Fibroblast of lung (primary cell): ENCODE results near the gene CEP70.

Source experiments
- EZH2 ChIP-seq: IDR thresholded peaks from 2 replicates; pipeline ENCODE4 v1.5.1; 2012; ENCODE audit warnings: low read length, control low read depth, mild to moderate bottlenecking; ENCODE audit errors: missing control alignments
- TF ChIP-seq, protein P1 (sequence below), 2 donors: IDR thresholded peaks in 1 of 2; conservative IDR thresholded peaks in 1 of 2; 1 replicate in 1 of 2; 2 replicates in 1 of 2; pipeline ENCODE4 v1.5.1; 2011 to 2012; ENCODE audit warnings: low read length in 2 of 2, control low read depth in 1 of 2, inconsistent platforms in 1 of 2, low read depth in 1 of 2, mild to moderate bottlenecking in 1 of 2

DNA sequence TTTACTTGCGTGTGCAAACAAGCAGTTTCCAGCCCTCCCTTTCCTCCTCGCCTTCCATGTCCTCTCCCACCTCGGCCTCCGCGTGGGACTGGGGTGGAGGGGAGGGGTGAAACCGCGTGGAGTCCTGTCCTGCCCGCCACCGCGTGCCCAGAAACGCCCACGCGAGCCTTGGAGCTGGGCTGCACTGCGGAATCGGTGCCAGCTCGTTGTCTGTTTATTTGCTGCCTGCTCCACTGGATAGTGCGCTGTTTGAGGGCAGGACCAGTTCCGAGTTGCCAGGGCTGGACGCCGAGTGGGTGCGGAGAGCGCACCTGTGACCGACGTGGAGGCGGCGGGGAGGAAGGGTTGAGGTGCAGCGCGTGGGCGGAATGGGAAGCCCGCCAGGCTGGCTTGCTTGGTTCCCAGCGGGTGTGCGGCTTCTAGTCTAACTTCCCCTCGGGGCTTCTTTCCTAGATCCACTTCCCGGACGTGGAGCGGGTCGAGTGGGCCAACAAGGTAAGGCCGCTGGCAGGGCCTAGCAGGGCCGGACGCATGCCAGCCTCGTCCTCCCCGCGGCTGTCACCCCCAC, 142.4 kb downstream of the CEP70 start:
- TF ChIP-seq, protein P1, sequence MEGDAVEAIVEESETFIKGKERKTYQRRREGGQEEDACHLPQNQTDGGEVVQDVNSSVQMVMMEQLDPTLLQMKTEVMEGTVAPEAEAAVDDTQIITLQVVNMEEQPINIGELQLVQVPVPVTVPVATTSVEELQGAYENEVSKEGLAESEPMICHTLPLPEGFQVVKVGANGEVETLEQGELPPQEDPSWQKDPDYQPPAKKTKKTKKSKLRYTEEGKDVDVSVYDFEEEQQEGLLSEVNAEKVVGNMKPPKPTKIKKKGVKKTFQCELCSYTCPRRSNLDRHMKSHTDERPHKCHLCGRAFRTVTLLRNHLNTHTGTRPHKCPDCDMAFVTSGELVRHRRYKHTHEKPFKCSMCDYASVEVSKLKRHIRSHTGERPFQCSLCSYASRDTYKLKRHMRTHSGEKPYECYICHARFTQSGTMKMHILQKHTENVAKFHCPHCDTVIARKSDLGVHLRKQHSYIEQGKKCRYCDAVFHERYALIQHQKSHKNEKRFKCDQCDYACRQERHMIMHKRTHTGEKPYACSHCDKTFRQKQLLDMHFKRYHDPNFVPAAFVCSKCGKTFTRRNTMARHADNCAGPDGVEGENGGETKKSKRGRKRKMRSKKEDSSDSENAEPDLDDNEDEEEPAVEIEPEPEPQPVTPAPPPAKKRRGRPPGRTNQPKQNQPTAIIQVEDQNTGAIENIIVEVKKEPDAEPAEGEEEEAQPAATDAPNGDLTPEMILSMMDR (conservative IDR thresholded peaks at IDR 0.05 in 1 of 2, IDR thresholded peaks at IDR 0.05 in 1 of 2; ENCODE audit: low read depth in 1 of 2, low read length in 2 of 2), result no peak
- no peak for TF ChIP-seq EZH2
